ENCODE results near the gene GTF2IRD1. TPM values are rescaled to one million over a fixed set of nuclear protein-coding genes. Genes with fewer than 3 reads are reported as not detected.
"Not testable (repeated sequence)": the region's sequence is repeated elsewhere in the genome, so short reads cannot be mapped to it uniquely, and the experiment has no call there.

Gene GTF2IRD1
- total RNA-seq, 1 experiment from 2014 or later = 26.6 TPM

- DNase-seq (ENCODE audit: extremely low read depth, low read depth) = peak; percentile 85
Observed at GRCh38 chr7:74544706-74545469, 91.2 kb downstream of the GTF2IRD1 start.

GRCh38 chr7:74545921-74546320 is 92.2 kb downstream of the GTF2IRD1 start:
- no peak for DNase-seq (ENCODE audit: extremely low read depth, low read depth)

- DNase-seq (ENCODE audit: extremely low read depth, low read depth) = not testable (repeated sequence)
Observed at GRCh38 chr7:74553596-74554012, 99.9 kb downstream of the GTF2IRD1 start.

DNA sequence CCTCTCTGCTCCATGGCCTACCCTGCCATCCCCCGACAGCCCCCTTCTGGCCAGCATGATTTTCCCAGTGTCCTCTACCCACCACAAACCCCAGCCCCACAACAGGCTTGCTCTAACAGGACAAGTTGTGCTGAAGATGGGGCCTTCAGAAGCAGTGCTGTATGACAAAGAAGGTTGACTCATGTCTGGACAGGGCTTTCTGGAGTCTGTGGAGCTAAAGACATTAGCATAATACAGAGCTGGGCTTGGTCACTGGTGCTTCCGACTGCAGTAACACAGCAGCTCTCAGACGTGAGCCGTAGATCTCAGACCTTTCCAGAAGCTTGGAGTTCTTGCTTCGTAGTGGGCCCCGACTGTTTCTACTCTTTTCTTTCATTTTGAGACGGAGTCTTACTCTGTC is 100.5 kb downstream of the GTF2IRD1 start:
- no peak for DNase-seq (ENCODE audit: extremely low read depth, low read depth)

DNA sequence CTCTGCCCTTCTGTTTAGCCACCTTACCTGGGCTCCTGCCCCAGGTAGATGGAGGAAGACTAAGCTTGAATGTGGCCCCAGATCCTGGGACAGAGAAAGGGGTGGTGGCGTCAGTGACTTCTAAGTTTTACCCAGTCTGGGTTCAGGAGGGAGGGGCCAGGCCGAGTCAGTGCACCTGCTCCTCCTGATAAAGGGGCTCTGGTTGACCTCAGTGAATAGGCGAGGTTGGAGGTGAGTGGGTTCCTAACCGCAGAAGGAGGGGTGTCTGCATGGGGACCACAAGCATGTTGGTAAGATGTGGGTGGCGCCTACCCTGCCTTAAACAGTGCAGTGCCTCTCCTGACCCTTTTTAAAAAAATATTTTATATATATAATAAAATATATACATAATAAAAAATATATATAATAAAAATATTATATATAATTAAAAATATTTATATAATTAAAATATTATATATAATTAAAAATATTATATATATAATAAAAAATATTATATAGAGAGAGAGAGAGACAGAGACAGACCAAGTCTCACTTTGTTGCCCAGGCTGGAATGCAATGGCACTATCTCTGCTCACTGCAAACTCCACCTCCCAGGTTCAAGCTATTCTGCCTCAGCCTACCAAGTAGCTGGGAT is 106.5 kb downstream of the GTF2IRD1 start:
- DNase-seq (ENCODE audit: extremely low read depth, low read depth) = no peak

- DNase-seq (ENCODE audit: extremely low read depth, low read depth) = no peak
Observed at GRCh38 chr7:74561898-74562613, 108.3 kb downstream of the GTF2IRD1 start.

- not testable (repeated sequence) for DNase-seq (ENCODE audit: extremely low read depth, low read depth)
Observed at GRCh38 chr7:74563639-74564038, 109.9 kb downstream of the GTF2IRD1 start.

DNA sequence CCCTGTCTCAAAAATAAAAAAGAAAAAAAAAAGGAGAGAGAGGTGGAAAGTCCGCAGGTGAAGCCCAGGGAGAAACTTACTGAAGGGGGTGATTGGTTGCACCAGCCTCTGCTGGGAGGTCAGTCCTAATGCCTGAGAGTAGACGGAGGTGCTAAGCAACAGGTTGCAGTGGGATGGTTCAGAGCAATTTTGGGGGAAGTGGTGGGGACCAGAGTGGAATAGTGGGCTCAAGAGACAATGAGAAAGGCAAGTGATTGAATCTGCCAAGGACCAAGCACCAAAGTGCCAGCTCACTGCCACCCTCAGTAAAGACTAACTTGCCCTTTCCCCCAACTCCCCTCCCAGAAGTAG is 113.6 kb downstream of the GTF2IRD1 start:
- DNase-seq (ENCODE audit: extremely low read depth, low read depth) = no peak

DNA sequence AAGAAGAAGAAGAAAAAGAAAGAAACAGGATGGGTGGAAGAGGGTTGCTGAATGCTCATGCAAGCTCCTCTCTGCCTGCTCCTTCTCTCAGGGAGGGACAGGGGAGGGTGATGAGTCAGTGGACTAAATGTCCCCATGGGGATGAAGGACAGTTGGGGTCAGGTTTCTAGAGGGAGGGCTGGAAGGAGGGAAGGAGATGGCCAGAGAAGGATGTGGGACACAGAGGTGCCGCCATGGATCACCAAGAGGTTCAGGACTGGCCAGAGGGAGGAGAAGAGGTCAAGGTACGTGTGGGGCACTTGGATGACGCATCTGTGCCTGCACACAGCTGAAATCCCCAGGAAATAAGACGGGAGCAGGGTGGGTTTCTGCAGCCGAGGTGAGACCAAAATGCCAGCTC is 115.0 kb downstream of the GTF2IRD1 start:
- no peak for DNase-seq (ENCODE audit: extremely low read depth, low read depth)

DNA sequence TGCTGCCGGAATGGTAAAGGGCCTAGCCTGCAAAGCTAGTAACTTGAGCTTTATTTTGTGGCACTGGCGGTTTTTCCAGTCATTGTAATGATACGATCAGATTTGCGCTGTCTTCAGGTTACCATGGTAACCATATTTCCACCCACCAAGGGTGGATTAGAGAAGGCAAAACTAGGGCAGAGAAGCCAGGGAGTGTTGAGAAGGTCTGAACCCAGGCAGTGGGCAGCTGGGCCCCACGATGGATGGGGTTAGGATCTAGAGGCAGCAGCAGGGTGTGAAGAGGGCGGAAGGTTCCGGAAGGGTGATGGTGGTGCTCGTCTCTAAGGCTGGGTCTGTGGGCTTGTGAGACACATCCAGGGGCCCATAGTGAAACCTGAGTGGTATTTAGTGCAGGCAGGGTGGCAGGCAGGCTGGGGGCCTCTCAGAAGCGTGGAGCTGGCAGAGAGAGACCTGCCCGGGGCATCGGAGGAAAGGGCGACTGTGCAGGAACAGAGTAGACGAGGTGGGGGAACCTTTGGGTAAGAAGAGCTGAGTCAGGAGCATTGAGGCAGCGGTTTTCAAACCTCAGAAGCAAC is 115.9 kb downstream of the GTF2IRD1 start:
- DNase-seq (ENCODE audit: extremely low read depth, low read depth) = no peak

- DNase-seq (ENCODE audit: extremely low read depth, low read depth) = no peak
Observed at GRCh38 chr7:74570533-74571156, 116.9 kb downstream of the GTF2IRD1 start.

DNA sequence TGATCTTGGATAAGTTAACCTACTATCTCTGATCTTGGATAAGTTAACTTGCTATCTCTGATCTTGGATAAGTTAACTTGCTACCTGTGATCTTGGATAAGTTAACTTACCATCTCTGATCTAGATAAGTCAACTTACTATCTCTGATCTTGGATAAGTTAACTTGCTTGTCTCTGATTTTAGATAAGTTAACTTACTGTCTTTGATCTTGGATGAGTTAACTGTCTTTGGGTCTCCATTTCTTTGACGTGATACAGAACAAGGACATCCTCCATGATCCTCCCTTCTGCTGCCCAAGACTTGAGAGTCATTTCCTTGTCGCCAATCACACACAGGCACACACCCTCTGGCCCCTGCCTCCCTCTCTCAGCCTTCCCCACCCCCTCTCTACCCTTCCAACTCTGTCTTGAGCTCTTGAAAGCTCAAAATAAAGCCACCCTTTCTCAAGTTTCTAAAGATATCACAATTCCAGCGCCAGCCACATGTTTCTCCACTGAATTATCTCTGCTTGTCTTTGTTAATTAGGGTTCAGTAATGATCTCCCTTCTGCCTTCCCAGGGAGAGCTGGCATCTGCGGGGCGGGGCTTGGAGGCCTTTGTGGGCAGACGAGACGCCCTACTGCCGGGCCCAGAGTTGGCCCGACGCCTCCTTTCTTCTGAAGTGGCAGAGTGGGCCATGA is 118.7 kb downstream of the GTF2IRD1 start:
- DNase-seq (ENCODE audit: extremely low read depth, low read depth) = no peak

DNA sequence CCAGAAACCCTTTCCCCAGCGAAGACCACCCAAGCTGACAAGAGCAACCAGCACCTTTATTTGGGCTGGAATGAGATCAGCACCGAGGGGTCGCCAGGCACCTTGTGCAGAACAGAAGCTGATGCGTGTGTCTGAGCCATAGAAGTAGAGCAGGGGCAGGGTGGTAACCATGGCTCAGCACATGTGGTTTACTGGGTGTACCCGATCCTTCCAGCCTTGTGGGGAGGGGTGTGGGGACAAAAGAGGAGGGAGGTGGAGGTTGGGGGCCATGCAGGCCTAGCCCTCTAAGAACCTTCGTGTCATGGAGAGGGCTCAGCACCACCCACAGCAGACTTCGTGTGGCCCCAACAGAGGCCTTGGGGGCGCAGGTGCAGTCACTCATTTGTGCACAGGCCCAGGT is 119.8 kb downstream of the GTF2IRD1 start:
- DNase-seq (ENCODE audit: extremely low read depth, low read depth) = no peak

- no peak for DNase-seq (ENCODE audit: extremely low read depth, low read depth)
Observed at GRCh38 chr7:74575083-74575784, 121.5 kb downstream of the GTF2IRD1 start.

DNA sequence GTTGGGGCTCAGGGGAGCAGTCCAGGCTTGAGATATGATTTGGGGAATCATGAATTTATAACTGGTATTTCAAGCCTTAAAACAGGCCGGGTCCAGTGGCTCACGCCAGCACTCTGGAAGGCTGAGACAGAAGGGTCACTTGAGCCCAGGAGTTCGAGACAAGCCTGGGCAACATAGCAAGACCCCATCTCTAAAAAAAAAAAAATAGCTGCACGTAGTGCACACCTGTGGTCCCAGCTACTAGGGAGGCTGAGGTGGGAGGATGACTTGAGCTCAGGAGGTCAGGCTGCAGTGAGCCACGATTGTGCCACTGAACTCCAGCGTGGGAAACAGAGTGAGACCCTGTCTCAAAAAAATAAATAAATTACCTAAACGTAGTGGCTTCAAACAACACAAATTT is 122.1 kb downstream of the GTF2IRD1 start:
- DNase-seq (ENCODE audit: extremely low read depth, low read depth) = no peak

DNA sequence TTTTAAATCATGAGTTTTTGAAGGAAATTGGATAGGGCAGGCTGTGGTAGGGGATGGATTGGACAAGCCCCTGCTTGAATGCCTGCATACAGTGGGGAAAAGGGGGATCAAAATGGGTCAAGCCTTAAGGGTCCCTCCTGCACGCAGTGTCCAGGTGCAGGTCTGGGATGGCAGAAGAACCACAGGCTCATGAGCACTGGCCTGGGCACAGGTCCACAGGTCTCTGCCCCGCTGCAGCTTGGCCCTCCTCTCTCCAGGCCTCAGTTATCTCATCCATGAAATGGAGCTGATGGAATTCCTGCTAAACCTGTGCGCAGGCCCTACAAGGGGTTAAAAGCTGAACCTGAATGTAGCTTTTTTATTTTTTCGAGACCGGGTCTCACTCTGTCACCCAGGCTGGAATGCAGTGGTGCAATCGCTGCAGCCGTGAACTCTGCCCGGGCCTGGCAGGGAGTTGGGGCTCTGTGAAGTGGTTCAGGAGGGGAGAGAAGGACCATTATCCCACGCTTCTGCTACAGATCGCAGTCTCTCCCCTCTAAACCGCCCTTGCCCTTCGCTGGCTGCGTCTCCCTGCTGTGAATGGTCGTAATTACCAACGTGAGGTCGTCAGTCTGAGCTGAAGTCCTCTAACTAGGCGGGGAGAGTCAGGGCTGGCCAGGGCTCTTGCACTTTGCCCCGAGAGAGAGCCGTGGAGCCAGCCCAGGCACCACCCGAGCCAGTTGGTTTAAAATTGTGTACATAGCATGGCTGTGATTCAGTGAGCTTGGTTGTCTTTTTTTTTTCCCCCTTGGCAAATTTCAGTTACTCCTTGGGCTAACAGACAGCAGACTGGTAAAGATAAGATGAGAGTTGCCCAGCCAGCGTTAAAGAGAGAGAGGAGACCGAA is 126.3 kb downstream of the GTF2IRD1 start:
- no peak for DNase-seq (ENCODE audit: extremely low read depth, low read depth)

GRCh38 chr7:74581916-74582440 is 128.3 kb downstream of the GTF2IRD1 start:
- no peak for DNase-seq (ENCODE audit: extremely low read depth, low read depth)

GRCh38 chr7:74582447-74583039 is 128.8 kb downstream of the GTF2IRD1 start:
- DNase-seq (ENCODE audit: extremely low read depth, low read depth) = no peak

All from NCI-H460 (cell line).